NCI-H2171 treated with DMSO at 0.1 percent for 48 hours (cell line): ENCODE results near the gene SH2D3C.

Experiments
- DNase-seq: peaks from one replicate; lab custom pipeline; 2025; lab: John Stamatoyannopoulos, UW

Gene SH2D3C

DNA sequence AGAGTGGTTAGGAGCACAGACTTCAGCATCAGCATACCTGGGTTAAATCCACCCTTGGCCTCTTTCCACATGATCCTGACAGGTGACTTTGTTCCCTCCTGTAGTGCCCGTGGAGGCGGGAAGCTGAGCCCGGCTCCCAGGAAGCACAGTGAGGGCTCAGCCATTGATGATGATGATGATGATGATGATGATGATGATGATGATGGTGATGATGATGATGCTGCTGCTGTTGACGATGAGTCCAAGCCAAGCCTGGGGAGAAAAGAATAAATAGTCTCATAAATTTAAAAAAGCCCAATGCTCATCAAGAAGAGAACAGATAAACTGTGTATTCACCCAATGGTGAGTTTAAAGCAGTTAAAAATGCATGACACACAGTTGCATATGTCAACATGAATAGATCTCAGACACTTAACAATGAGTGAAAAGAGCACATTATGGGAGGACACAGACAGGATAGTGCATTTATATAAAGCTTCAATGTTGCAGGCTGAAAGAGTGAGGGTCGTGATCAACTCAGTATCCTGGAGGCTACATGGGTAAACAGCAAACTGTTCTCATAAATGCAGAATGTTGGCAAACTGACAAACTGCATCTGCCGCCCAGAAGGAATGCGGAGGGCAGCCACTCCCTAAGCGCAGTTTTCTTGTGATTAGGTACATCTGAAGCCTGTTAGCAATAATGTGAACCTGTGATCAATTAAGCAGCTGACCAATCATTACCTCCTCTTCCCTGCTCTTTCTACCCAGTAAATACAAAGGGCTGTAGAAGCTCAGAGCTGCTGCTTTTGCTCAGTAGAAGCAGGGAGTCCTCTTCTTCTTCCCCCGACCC, 83.4 kb downstream of the SH2D3C start:
- no peak for DNase-seq

DNA sequence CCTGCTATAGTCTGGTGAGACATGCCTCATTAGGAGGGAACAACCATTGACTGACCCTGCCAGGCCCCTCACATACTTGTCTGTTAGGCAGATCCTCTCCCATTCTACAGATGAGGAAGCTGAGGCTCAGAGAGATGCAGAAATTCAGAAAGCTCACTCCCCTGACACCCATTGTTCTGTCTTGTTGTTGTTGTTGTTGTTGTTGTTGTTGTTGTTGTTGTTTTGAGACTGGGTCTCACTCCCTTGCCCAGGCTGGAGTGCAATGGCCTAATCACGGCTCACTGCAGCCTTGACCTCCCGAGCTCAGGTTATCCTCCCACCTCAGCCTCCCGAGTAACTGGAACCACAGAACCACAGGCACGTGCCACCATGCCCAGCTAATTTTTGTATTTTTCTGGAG, 84.8 kb downstream of the SH2D3C start:
- no peak for DNase-seq

DNA sequence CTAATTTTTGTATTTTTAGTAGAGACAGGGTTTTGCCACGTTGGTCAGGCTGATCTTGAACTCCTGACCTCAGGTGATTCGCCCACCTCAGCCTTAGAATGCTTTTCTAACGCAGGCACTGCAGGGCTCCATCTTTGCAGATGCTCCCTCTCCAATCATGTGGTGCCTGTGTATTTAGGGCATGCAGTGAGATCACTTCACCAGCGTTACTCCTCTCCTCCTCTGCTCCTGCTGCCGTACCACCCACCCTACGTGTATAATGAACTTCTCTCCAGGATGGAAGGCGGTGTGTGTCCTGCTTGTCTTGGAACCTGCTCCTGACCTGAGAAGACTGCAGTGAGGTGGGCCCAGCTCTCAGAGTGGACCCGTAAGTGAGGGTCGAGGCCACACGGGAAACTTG, 85.3 kb downstream of the SH2D3C start:
- no peak for DNase-seq

DNA sequence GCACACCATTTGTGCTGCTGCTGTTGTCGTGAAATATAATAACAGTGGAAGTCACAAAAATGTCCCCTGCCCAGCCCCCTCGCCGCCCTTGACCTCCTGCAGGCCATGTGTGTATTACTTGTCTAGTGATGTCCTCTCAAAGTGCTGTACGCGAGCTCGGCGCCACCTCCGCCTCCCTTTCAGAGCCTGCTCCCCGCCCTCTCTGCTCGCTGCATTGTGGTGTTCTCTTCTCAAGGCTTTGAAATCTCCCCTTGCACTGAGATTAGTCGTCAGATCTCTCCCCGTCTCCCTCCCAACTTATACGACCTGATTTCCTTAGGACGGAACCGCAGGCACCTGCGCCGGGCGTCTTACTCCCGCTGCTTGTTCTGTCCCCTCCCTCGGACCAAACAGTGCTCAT, 86.4 kb downstream of the SH2D3C start:
- no peak for DNase-seq

DNA sequence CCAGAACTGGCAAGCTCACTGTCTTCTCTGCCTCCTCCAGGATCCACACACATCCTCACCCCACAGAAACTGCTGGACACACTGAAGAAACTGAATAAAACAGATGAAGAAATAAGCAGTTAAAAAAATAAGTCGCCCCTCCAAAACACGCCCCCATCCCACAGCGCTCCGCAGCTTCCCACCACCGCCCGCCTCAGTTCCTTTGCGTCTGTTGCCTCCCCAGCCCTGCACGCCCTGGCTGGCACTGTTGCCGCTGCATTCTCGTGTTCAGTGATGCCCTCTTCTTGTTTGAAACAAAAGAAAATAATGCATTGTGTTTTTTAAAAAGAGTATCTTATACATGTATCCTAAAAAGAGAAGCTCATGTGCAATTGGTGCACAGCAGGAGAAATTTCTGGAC, 87.7 kb downstream of the SH2D3C start:
- no peak for DNase-seq

DNA sequence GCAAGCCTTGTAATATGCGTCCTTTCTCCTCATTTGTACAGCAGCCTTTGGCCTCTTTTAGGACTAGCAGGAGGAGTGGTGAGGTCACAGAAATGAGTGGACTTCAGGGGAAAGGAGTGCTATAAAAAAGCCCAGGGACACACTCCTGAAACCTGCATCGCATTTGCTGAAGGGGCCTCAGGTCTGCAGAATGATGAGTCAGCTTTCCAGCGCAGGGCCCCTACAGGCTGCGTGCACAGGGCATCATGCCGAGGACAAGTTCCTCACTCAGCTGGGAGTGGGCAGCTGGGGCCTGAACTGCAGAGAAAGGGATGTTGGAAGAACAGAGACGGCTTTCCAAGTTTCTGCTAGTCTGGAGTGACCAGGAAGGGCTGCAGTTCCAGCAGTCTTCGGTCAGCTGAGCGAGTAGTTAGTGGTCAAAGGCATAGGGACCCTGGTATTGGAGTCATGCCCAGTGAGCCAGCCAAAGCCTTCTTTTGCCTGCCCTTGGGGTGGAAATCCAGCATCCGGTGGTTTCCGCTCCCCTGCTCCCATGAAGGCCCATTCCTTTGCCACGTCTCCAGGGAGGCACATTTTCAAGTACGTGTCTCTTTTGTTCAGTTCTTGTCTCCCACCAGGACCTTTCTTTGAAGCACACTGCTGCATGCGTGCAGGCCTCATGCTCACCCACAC, 89.0 kb downstream of the SH2D3C start:
- DNase-seq: no peak
